ENCODE measurements around the gene PIK3R3.

The PIK3R3 gene

GRCh38 chr1:46153732-46154131, 21.3 kb upstream of the PIK3R3 start:
- DNase-seq: no peak

- no peak for DNase-seq
Observed at GRCh38 chr1:46153228-46153627, 20.8 kb upstream of the PIK3R3 start.

- no peak for DNase-seq
Observed at GRCh38 chr1:46152016-46152415, 19.6 kb upstream of the PIK3R3 start.

- DNase-seq: no peak
Observed at GRCh38 chr1:46150085-46150484, 17.7 kb upstream of the PIK3R3 start.

- DNase-seq: no peak
Observed at GRCh38 chr1:46148318-46148717, 15.9 kb upstream of the PIK3R3 start.

- DNase-seq: no peak
Observed at GRCh38 chr1:46137916-46138315, 5.5 kb upstream of the PIK3R3 start.

- no peak for DNase-seq
Observed at GRCh38 chr1:46136711-46137110, 4.3 kb upstream of the PIK3R3 start.

DNA sequence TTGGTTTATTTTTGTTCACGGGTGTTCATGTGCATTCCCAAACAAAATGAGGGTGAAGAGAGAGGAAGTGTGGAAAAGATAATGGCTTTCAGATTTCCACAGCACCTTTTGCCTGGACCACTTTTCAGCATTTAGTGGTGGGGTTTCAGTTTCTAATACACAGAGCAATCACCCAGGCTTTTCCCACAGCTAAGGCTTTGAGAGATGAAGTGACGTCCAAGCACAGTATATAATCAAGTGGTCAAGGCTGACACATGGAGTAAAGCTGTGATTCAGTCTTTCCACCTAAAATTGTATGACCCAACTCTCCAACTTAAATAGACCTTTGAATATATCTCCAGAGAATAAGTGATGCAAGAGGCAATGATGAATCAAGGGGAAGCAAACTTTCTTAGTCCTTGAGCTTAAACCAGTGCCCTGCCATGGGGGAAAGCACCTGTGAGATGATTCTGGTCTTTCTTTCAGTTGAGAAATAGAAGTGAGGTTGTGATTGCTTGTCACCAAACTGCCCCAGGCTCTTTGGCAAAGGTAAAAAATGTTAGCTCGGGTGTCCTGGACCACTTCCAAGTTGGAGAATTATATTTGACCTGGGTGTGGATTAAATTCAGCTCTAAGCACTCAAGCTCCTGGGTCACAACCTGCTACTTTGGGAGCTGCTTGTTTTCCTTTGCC, 2.4 kb upstream of the PIK3R3 start:
- DNase-seq: no peak

DNA sequence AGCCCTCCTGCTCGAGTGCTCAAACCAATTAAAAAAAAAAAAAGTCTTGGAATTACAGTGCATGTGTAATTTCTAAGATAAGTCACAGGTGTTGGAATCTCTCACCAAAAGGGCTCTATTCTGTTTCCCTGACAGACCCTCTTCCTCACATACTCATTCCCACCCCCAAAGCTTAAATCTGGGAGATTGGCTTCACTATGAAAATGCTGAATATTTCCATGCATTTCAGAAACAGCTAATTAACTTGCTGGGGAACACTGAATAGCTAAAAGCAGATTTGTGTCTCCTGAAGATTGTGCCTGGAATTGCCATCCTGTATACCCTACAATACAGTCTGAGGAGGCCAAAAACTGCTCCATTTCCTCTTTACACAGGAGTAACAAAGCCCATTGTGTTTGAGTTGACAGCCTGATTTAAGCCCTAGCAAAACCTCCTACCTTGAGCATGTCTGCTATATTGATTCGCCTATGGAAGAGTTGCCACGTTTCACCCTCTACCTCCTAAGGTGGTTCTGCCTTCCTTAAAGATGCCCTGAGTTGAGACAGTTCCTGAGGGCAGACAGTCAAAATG, 1.4 kb upstream of the PIK3R3 start:
- no peak for DNase-seq

DNA sequence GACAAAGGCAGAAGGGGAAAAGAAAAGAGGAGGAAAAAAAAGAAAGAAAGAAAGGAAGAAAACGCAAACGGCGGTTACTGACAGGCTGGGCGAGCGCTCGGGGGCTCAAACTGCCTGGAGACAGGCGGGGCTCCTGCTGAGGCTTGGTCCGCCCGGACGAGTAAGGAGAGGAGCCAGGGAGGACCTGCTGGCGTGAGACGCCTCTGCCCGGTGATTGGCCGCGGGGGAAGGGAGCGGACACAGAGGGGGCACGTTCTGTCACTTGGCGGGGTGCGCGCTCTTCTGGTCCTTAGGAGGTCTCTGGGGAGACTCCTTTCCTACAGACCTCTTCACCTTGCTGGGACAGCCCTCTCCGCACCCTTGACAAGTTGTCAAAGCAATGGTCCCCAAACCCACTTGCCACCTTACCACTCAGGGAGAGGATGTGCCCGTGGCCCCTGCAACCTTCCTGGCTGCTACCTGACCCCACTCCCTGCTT, 791 bp upstream of the PIK3R3 start:
- no peak for DNase-seq

- peak; percentile 18 for DNase-seq
Observed at GRCh38 chr1:46131712-46132528, 509 bp downstream of the PIK3R3 start.

- DNase-seq: no peak
Observed at GRCh38 chr1:46131093-46131492, 1.3 kb downstream of the PIK3R3 start.

DNA sequence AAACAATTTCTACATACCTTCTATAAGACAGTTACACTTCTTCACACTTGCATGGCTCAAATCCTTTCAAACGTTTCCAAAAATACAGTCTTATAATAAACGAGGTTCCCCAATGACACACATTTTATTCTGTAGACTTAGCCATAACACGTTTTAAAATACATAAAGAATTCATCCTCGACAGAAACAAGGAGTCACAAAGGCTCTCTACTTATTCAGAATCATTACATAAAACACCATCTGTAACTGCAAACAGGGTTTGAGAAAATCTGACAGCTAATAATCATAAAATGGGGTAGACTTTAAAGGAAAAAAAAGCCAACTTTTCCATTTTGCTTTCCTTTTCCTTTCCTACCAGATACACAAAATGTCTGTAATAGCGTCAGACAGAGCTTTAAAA, 1.8 kb downstream of the PIK3R3 start:
- no peak for DNase-seq

DNA sequence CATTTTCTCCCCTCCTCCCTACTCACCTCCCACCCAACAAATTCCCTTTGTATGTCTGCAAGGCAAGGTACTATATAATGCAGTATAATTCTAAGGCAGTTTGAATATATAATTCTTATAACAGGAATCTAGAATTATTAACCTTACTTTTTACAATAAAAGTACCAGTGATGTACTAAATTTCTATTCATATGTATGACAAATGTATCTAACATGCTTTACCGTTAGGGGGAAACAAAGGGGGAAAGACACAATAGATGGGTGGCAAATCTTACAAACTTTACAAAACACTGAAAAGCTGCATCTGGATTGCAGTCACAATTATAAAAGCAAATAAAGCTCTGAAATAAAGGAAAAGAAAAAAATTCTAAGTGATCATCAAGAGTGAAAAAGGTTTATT, 2.3 kb downstream of the PIK3R3 start:
- no peak for DNase-seq

DNA sequence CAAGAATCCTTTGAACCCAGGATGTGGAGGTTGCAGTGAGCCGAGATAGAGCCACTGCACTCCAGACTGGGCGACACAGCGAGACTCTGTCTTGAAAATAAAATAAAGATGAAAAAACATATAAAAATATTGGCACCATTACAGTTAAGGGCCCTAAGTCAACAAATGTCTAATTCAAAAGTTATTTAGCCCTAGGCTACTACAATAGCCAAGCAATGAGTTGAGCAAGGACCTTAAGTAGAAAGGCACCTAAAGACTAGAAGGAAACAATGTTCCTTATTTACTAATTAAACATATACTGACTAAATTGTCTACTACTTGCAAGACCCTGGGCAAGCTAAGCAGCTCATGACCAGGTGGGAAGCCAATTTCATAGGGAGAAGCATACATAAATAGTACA, 4.1 kb downstream of the PIK3R3 start:
- DNase-seq: no peak

DNA sequence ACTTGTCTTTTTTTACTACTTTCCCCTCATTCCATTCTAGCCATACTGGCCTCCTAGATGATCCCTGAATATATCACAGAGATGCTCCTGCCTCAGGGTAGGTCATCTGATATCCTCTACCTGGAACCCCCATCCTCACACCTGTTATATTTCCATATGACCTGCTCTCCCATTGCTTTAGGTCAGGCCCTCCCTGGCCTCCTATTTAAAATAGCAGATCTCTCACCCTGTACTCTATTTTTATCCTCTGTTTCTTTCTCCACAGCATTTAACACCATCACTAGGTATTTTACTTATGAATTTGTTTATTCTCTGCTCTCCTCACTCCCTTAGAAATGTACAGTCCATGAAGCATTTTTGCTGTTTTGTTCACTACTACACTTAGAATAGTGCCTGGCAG, 13.6 kb downstream of the PIK3R3 start:
- DNase-seq: no peak

DNA sequence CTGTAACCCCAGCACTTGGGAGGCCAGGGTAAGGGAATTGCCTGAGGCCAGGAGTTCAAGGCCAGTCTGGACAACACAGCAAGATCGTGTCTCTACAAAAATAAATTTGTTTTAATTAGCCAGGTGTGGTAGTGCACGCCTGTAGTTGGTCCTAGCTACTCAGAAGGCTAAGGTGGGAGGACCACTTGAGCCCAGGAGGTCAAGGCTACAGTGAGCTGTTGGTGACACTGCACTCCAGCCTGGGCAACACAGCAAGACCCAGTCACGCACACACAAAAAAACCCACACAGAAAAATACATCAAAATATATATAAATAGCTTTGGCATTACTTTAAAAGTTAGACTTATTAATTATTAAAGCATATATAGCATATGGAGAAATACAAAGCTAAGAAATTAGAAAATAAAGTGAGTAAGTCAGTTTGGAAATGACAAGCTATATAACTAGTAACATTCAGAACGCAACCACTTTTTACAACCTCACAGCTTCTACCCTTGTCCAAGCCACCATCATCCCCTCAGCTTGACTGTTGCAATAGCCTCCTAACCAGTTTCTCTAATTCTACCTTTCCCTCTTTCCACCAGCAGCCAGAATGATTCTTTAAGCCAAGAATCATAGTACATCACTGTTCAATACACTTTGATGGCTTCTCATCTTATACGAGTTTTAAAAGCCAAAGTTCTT, 14.5 kb downstream of the PIK3R3 start:
- no peak for DNase-seq

- DNase-seq: no peak
Observed at GRCh38 chr1:46114925-46115603, 17.4 kb downstream of the PIK3R3 start.

DNA sequence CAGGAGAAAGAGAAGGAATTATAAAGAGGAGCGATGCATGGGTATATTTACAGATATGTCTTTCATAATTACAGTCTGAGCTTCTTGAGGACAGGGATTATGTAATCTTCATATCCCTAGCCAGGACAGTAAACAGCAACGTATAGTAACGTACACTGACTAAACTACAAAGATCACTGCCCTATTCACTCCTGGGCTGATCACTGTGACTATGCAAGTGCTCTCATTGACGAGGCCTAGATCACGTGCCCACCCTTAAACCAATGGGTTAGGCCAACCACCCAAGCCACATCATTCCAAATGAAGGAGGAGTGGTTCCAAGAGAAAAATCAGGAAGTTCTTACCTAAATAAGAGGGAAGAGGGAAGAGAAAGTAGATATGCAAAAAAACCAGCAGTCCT, 18.5 kb downstream of the PIK3R3 start:
- DNase-seq: no peak

DNA sequence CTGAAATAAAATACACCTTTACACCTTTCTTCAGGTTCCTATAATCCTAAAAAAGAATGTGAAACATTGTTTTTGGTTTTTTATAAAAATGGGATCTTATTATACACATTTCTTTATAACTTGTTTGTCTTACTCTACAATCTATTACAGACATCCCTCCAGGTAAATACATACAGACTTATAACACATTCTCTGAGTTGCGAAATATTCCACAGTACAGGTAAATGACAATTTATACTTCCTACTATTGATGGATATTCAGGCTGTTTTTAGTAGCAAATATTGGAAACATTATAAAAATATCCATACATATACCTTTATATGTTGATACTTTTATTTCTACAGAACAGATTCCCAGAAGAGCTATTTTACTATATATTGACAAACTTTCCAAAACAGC, 20.3 kb downstream of the PIK3R3 start:
- DNase-seq: no peak

DNA sequence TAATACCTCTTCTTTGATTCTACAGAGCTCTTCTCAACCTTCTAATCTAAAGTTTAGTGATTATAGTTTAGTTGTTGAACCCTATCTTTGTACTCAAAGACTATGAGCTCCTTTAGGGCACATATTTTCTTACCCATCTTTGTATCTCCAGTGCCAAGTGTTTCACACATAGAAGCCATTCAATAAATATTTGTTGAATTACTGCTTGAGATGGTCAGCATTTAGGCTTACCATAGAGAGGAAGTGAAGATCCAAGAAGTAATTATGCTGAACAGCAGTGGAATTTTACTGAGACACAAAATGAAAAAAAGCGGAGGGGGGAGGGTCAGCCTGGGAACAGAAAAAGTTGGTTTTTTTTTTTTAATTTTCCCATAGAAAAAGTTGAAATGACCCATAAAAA, 21.9 kb downstream of the PIK3R3 start:
- no peak for DNase-seq

DNA sequence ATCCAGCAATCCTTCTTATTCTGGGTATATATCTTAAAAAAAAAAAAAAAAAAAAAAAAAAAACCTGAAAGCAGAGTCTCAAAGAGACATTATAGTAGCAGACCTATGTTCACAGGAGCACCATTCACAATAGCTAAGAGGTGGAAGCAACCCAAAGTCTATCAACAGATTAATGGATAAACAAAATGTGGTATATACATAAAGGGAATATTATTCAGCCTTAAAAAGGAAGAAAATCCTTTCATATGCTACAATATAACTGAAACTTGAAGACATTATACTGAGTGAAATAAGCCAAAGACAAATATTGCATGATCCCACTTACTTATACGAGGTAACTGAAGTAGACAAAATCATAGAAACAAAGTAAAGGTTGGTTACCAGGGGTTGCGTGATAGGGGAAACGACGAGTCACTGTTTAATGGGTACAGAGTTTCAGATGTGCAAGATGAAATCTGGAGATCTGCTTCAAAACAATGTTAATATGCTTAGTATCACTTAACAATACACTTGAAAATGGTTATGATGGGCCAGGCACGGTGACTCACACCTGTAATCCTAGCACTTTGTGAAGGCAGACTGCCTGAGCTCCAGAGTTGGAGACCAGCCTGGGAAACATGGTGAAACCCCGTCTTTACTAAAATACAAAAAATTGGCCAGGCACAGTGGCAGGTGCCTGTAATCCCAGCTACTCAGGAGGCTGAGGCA, 29.5 kb downstream of the PIK3R3 start:
- no peak for DNase-seq
